ENCODE results near the gene NID1.
"Not testable (repeated sequence)": the region's sequence is repeated elsewhere in the genome, so short reads cannot be mapped to it uniquely, and the experiment has no call there.

Gene NID1

DNA sequence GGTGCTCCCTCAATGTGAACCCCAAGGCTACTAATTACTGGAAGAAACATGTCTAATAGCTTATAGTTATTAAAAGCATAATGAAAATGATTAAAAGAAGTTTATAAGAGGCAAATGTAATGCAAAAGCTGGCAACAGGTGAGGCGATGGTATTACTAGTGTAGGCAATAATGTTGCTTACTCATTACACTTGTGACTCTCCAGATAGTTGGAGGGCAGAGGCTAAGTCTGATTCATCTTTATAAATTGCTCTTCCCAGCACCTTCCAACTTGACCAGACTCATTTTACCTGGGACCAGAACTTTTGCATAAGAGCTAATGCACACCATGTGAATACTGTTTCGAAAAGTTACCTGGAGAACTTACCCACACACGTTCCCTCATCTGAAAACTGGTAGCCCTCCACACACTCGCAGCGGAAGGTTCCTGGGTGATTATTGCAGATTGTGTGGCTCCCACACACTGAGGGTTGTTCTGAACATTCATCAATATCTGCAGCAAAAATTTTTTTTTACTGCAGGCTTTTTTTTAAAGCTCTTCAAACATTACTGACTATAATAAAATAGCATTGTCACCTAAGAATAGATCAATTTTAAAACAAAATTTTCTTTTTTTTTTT is 48.0 kb downstream of the NID1 start:
- Mint-ChIP-seq H3K9me3 (no peaks in the 10 kb centered on the region), H3K27ac (no peak overlapping the region), H3K36me3 (peaks cover 1% of the 10 kb centered on the region), H3K4me3 (no peak overlapping the region), H3K4me1 (no peaks in the 10 kb centered on the region), H3K27me3 (peaks cover 17% of the 10 kb centered on the region)
- DNase-seq (ENCODE audit: low spot score in 2 of 2) = no peak
- no peak for ATAC-seq (ENCODE audit: low read depth)

DNA sequence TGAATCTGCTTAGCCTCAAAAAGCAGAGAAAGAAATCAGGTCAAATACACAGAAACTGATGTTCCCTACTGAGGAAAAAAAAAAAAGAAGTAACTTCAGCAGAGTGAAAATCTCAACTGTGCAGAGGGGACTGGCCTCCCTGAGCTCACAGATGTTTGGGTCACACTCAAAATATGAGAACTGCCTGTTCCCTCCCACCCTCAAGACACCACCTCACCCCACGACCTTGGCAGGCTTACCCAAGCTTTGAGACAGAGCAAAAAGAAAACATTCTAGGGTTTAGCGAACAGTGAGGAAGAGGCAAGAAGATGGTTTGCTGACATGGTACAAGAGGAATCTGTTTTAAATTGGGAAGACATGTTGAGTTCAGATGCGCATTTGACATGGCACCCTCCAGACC is 48.8 kb downstream of the NID1 start:
- ATAC-seq (ENCODE audit: low read depth) = no peak
- H3K9me3 Mint-ChIP-seq = no peaks in the 10 kb centered on the region
- no peak overlapping the region for H3K27ac Mint-ChIP-seq

GRCh38 chr1:236015539-236015938 is 49.4 kb downstream of the NID1 start:
- Mint-ChIP-seq H3K27ac (no peak overlapping the region), H3K27me3 (peaks cover 10% of the 10 kb centered on the region), H3K4me1 (no peaks in the 10 kb centered on the region), H3K4me3 (no peak overlapping the region), H3K9me3 (no peaks in the 10 kb centered on the region), H3K36me3 (peaks cover 1% of the 10 kb centered on the region)
- ATAC-seq (ENCODE audit: low read depth) = no peak
- DNase-seq (ENCODE audit: low spot score in 2 of 2) = no peak

More for the DNA sequence above, 48.8 kb downstream of the NID1 start:
- no peak for DNase-seq (ENCODE audit: low spot score in 2 of 2)
- Mint-ChIP-seq H3K4me1 (no peaks in the 10 kb centered on the region), H3K4me3 (no peak overlapping the region), H3K36me3 (peaks cover 1% of the 10 kb centered on the region), H3K27me3 (peaks cover 15% of the 10 kb centered on the region)

- ATAC-seq (ENCODE audit: low read depth) = no peak
- peaks cover 1% of the 10 kb centered on the region for H3K36me3 Mint-ChIP-seq
- no peak overlapping the region for H3K4me3 Mint-ChIP-seq
- H3K9me3 Mint-ChIP-seq = no peaks in the 10 kb centered on the region
- H3K4me1 Mint-ChIP-seq = no peaks in the 10 kb centered on the region
- DNase-seq (ENCODE audit: low spot score in 2 of 2) = no peak
- no peak overlapping the region for H3K27ac Mint-ChIP-seq
- peaks cover 5% of the 10 kb centered on the region for H3K27me3 Mint-ChIP-seq
Observed at GRCh38 chr1:236013330-236013729, 51.6 kb downstream of the NID1 start.

DNA sequence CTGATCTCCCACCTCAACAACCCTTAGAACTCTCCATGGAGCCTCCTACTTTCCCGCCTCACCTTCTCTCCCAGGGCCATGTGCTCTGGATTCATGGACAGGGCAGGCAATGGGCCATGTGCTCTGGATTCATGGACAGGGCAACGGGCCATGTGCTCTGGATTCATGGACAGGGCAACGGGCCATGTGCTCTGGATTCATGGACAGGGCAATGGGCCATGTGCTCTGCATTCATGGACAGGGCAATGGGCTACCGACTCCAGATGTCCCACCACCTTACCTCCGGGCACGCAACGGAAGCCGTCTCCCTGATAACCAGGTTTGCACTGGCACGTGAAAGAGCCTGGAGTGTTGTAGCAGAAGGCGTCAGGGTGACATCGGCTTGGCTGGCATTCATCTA is 53.2 kb downstream of the NID1 start:
- peaks cover 5% of the 10 kb centered on the region for H3K27me3 Mint-ChIP-seq
- no peaks in the 10 kb centered on the region for H3K9me3 Mint-ChIP-seq
- no peak overlapping the region for H3K4me3 Mint-ChIP-seq
- DNase-seq (ENCODE audit: low spot score in 2 of 2) (no peak), ATAC-seq (ENCODE audit: low read depth) (no peak)
- no peak overlapping the region for H3K27ac Mint-ChIP-seq
- H3K36me3 Mint-ChIP-seq = peaks cover 1% of the 10 kb centered on the region
- H3K4me1 Mint-ChIP-seq = no peaks in the 10 kb centered on the region

GRCh38 chr1:236010443-236010842 is 54.4 kb downstream of the NID1 start:
- no peak for DNase-seq (ENCODE audit: low spot score in 2 of 2)
- Mint-ChIP-seq H3K27ac (no peak overlapping the region), H3K9me3 (no peaks in the 10 kb centered on the region), H3K4me1 (no peaks in the 10 kb centered on the region), H3K4me3 (no peak overlapping the region), H3K36me3 (no peaks in the 10 kb centered on the region), H3K27me3 (peaks cover 3% of the 10 kb centered on the region)
- ATAC-seq (ENCODE audit: low read depth) = no peak

DNA sequence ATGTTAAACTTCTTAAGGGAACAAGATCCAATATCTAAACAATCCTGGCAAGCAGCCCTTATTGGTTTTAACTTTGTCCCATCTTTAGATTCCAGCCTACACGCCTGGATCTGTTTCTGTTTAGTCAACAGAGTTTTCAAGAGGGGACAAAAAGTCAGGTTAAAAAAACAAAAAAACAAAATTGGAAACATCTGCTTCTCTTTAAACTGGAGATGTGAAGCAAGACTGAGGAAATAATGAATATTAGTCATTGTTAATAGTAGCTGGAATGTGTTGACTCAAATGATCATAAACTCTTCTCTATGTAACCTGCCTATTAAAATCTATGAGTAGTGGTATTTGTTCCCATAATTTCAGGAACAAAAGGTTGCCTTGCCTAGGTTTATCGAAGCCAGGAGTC is 55.0 kb downstream of the NID1 start:
- Mint-ChIP-seq H3K36me3 (no peaks in the 10 kb centered on the region), H3K27ac (no peak overlapping the region), H3K4me3 (no peak overlapping the region), H3K4me1 (no peaks in the 10 kb centered on the region), H3K9me3 (no peaks in the 10 kb centered on the region), H3K27me3 (peaks cover 3% of the 10 kb centered on the region)
- ATAC-seq (ENCODE audit: low read depth) (no peak), DNase-seq (ENCODE audit: low spot score in 2 of 2) (no peak)

GRCh38 chr1:236009191-236009590 is 55.7 kb downstream of the NID1 start:
- peaks cover 1% of the 10 kb centered on the region for H3K27me3 Mint-ChIP-seq
- H3K27ac Mint-ChIP-seq = no peak overlapping the region
- no peaks in the 10 kb centered on the region for H3K36me3 Mint-ChIP-seq
- ATAC-seq (ENCODE audit: low read depth) = no peak
- no peaks in the 10 kb centered on the region for H3K4me1 Mint-ChIP-seq
- no peaks in the 10 kb centered on the region for H3K9me3 Mint-ChIP-seq
- no peak overlapping the region for H3K4me3 Mint-ChIP-seq
- no peak for DNase-seq (ENCODE audit: low spot score in 2 of 2)

GRCh38 chr1:236007781-236008180 is 57.1 kb downstream of the NID1 start:
- Mint-ChIP-seq H3K4me3 (no peak overlapping the region), H3K36me3 (no peaks in the 10 kb centered on the region), H3K27ac (no peak overlapping the region), H3K4me1 (no peaks in the 10 kb centered on the region), H3K27me3 (peaks cover 1% of the 10 kb centered on the region), H3K9me3 (no peaks in the 10 kb centered on the region)
- DNase-seq (ENCODE audit: low spot score in 2 of 2) (no peak), ATAC-seq (ENCODE audit: low read depth) (no peak)

- H3K27ac Mint-ChIP-seq; H3K9me3 Mint-ChIP-seq; ATAC-seq (ENCODE audit: low read depth); DNase-seq (ENCODE audit: low spot score in 2 of 2); H3K36me3 Mint-ChIP-seq; H3K4me1 Mint-ChIP-seq; H3K4me3 Mint-ChIP-seq: not testable (repeated sequence)
- H3K27me3 Mint-ChIP-seq = peaks cover 13% of the 10 kb centered on the region
Observed at GRCh38 chr1:236003058-236003457, 61.8 kb downstream of the NID1 start.

GRCh38 chr1:236002572-236002971 is 62.3 kb downstream of the NID1 start:
- Mint-ChIP-seq H3K27me3 (peaks cover 13% of the 10 kb centered on the region), H3K4me1 (peaks cover 9% of the 10 kb centered on the region), H3K36me3 (no peaks in the 10 kb centered on the region), H3K27ac (no peak overlapping the region), H3K9me3 (no peaks in the 10 kb centered on the region), H3K4me3 (no peak overlapping the region)
- ATAC-seq (ENCODE audit: low read depth) = no peak
- no peak for DNase-seq (ENCODE audit: low spot score in 2 of 2)

DNA sequence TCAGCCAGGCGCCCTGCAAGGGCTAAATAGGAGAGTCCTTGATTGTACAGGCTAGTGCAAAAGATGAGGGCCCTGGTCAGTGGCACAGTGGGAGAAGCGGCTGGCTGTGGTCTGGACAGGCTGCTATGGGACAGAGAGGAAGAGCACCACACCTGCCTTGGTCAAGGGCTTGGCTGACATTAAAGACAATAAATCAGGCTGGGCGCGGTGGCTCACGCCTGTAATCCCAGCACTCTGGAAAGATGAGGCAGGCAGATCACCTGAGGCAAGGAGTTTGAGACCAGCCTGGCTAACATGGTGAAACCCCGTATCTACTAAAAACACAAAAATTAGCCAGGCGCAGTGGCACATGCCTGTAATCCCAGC is 62.9 kb downstream of the NID1 start:
- Mint-ChIP-seq H3K4me1 (peaks cover 9% of the 10 kb centered on the region), H3K4me3 (no peak overlapping the region), H3K27me3 (peaks cover 13% of the 10 kb centered on the region), H3K36me3 (no peaks in the 10 kb centered on the region), H3K9me3 (no peaks in the 10 kb centered on the region), H3K27ac (no peak overlapping the region)
- DNase-seq (ENCODE audit: low spot score in 2 of 2) (no peak), ATAC-seq (ENCODE audit: low read depth) (no peak)

DNA sequence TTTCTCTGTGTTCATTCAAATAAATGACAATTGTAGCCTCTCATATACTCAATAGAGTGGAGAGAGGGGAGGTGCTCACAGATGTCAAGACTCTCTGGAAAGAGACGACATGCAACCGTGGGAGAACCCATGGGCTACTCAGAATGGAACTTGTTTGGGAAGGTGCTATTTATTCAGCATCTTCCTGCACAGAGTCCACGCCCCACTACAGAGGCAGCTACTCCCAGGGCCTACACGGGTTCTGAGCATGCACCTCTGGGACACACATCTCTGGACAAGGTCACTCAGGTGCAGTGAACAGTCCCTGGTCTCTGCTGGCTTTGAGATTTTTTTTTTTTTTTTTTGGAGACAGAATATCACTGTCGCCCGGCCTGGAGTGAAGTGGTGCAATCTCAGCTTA is 64.1 kb downstream of the NID1 start:
- no peak for DNase-seq (ENCODE audit: low spot score in 2 of 2)
- Mint-ChIP-seq H3K27me3 (peaks cover 13% of the 10 kb centered on the region), H3K27ac (no peak overlapping the region), H3K4me1 (peaks cover 9% of the 10 kb centered on the region), H3K36me3 (no peaks in the 10 kb centered on the region), H3K9me3 (no peaks in the 10 kb centered on the region), H3K4me3 (no peak overlapping the region)
- no peak for ATAC-seq (ENCODE audit: low read depth)

GRCh38 chr1:235999259-235999925 is 65.5 kb downstream of the NID1 start:
- no peak overlapping the region for H3K27ac Mint-ChIP-seq
- ATAC-seq (ENCODE audit: low read depth) (peak; percentile 10), DNase-seq (ENCODE audit: low spot score in 2 of 2) (no peak)
- no peaks in the 10 kb centered on the region for H3K36me3 Mint-ChIP-seq
- H3K4me1 Mint-ChIP-seq = peaks cover 9% of the 10 kb centered on the region
- peaks cover 13% of the 10 kb centered on the region for H3K27me3 Mint-ChIP-seq
- H3K9me3 Mint-ChIP-seq = no peaks in the 10 kb centered on the region
- no peak overlapping the region for H3K4me3 Mint-ChIP-seq

DNA sequence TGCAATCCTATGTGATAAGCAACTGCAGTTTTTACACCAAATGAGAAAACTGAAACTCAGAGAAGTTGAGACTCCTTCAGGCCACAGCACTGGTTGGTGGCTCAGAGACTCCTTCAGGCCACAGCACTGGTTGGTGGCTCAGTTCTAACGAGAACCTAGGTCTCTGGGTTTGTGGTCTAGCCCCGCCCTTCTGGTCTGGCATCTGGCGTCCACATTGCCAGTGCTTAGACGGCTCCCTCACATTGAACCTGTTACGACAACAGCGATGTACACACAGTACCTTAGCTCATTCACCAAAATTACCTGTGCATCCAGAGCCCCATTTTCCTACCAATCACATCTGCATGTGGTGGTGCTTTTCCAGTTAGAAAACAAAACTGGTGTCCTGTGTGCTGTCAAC is 66.1 kb downstream of the NID1 start:
- H3K4me1 Mint-ChIP-seq = peaks cover 9% of the 10 kb centered on the region
- DNase-seq (ENCODE audit: low spot score in 2 of 2) = no peak
- no peaks in the 10 kb centered on the region for H3K9me3 Mint-ChIP-seq
- H3K27me3 Mint-ChIP-seq = peaks cover 13% of the 10 kb centered on the region
- no peaks in the 10 kb centered on the region for H3K36me3 Mint-ChIP-seq
- no peak overlapping the region for H3K27ac Mint-ChIP-seq
- no peak overlapping the region for H3K4me3 Mint-ChIP-seq
- ATAC-seq (ENCODE audit: low read depth) = peak; percentile 44
